Liver (tissue), 9 donors: ENCODE results near the gene SMARCA1. TPM values are rescaled to one million over a fixed set of nuclear protein-coding genes. Genes with fewer than 3 reads are reported as not detected.

Experiments used
- DNase-seq: peaks from one replicate; pipeline ENCODE4 v3.0.0-alpha.2; 2017; ENCODE audit warnings: low spot score
- H3K27ac ChIP-seq, 2 donors: one replicate each; pipeline ENCODE4 v1.7.0; 2013; ENCODE audit warnings: inconsistent platforms in 2 of 2, low read length in 2 of 2, control low read depth in 1 of 2, low read depth in 1 of 2, mild to moderate bottlenecking in 1 of 2
- H3K27me3 ChIP-seq, 4 donors: one replicate each; pipeline versions ENCODE4 v1.6.1 to v1.7.0; 2013; ENCODE audit warnings: low read length in 3 of 4, inconsistent platforms in 1 of 4, mild to moderate bottlenecking in 1 of 4, moderate library complexity in 1 of 4; ENCODE audit not compliant: control insufficient read depth in 4 of 4, insufficient read depth in 4 of 4
- H3K36me3 ChIP-seq, 4 donors: one replicate each; pipeline versions ENCODE4 v1.6.1 to v1.7.0; 2013; ENCODE audit warnings: low read length in 3 of 4, mild to moderate bottlenecking in 3 of 4, low read depth in 1 of 4, moderate library complexity in 1 of 4; ENCODE audit not compliant: control insufficient read depth in 4 of 4, insufficient read depth in 3 of 4
- H3K4me1 ChIP-seq, 4 donors: one replicate each; pipeline versions ENCODE4 v1.6.1 to v1.7.0; 2013; ENCODE audit warnings: low read length in 3 of 4, mild to moderate bottlenecking in 3 of 4, moderate library complexity in 1 of 4; ENCODE audit not compliant: control insufficient read depth in 4 of 4, insufficient read depth in 4 of 4
- H3K4me3 ChIP-seq, 3 donors: one replicate each; pipeline versions ENCODE4 v1.6.1 to v1.7.0; 2013; ENCODE audit warnings: low read length in 3 of 3, control low read depth in 1 of 3, low read depth in 1 of 3, mild to moderate bottlenecking in 1 of 3
- H3K9ac ChIP-seq, 2 donors: one replicate each; pipeline ENCODE4 v1.7.0; 2013; ENCODE audit warnings: low read length in 2 of 2, mild to moderate bottlenecking in 2 of 2, moderate library complexity in 2 of 2, control low read depth in 1 of 2, low read depth in 1 of 2
- H3K9me3 ChIP-seq, 4 donors: one replicate each; pipeline versions ENCODE4 v1.6.1 to v1.7.0; 2013; ENCODE audit warnings: low read length in 3 of 4; ENCODE audit not compliant: control insufficient read depth in 4 of 4
- EGR1 ChIP-seq, 2 donors: IDR thresholded peaks; 2 replicates each; pipeline ENCODE4 v1.6.1; 2016 to 2018; ENCODE audit warnings: antibody characterized with exemption in 2 of 2, low read depth in 2 of 2
- FOXA1 ChIP-seq: IDR thresholded peaks from 2 replicates; pipeline ENCODE4 v1.6.1; 2016; ENCODE audit warnings: antibody characterized with exemption
- FOXA2 ChIP-seq: IDR thresholded peaks from 2 replicates; pipeline ENCODE4 v1.6.1; 2016; ENCODE audit warnings: antibody characterized with exemption
- GABPA ChIP-seq, 2 donors: IDR thresholded peaks in 1 of 2; conservative IDR thresholded peaks in 1 of 2; 2 replicates each; pipeline ENCODE4 v1.6.1; 2016; ENCODE audit warnings: antibody characterized with exemption in 2 of 2, mild to moderate bottlenecking in 1 of 2, moderate library complexity in 1 of 2
- HNF4A ChIP-seq, 2 donors: conservative IDR thresholded peaks; 2 replicates each; pipeline ENCODE4 v1.6.1; 2016; ENCODE audit warnings: antibody characterized with exemption in 2 of 2, mild to moderate bottlenecking in 2 of 2
- NR2F2 ChIP-seq: IDR thresholded peaks from 2 replicates; pipeline ENCODE4 v1.6.1; 2016; ENCODE audit warnings: antibody characterized with exemption
- RAD21 ChIP-seq, 2 donors: IDR thresholded peaks; 2 replicates each; pipeline ENCODE4 v1.6.1; 2016; ENCODE audit warnings: antibody characterized with exemption in 2 of 2, mild to moderate bottlenecking in 2 of 2
- RXRA ChIP-seq, 2 donors: IDR thresholded peaks; 2 replicates each; pipeline ENCODE4 v1.6.1; 2017 to 2018; ENCODE audit warnings: antibody characterized with exemption in 2 of 2, mild to moderate bottlenecking in 1 of 2
- SP1 ChIP-seq: IDR thresholded peaks from 2 replicates; pipeline ENCODE4 v1.6.1; 2018; ENCODE audit warnings: antibody characterized with exemption, mild to moderate bottlenecking
- TAF1 ChIP-seq: conservative IDR thresholded peaks from 2 replicates; pipeline ENCODE4 v1.6.1; 2016; ENCODE audit warnings: antibody characterized with exemption, mild to moderate bottlenecking
- YY1 ChIP-seq: IDR thresholded peaks from 2 replicates; pipeline ENCODE4 v1.6.1; 2016; ENCODE audit warnings: antibody characterized with exemption, mild to moderate bottlenecking
- WGBS: extraction: QIAGEN DNeasy Blood & Tissue Kit; methylation state at CpG from one replicate; pipeline ENCODE4 v1.1.7; 2013; 5-methylcytosine and 5-hydroxymethylcytosine counted together
- polyA plus RNA-seq, 2 donors: library from polyadenylated mRNA; stranded (reverse) in 1 of 2; unstranded in 1 of 2; fragments of 200-250 nt in 1 of 2; fragments of >200 nt in 1 of 2; fragmentation: Nextera tagmentation in 1 of 2; extraction: Ambion mirVana in 1 of 2; gene quantifications; one replicate each; pipeline versions ENCODE4 v1.2.1 to v1.2.3, GENCODE V29; 2013 to 2015
- total RNA-seq, 2 donors: library from RNA; depleted of rRNA; stranded (reverse); fragments of >200 nt; gene quantifications; one replicate each; pipeline ENCODE4 v1.2.3, GENCODE V29; 2014
- TF ChIP-seq, protein P1 (sequence below): fragments of 150-350 bp; IDR thresholded peaks from 2 replicates; pipeline ENCODE4 v1.5.1; 2017; ENCODE audit warnings: improper control_type of control experiment, low read depth, low read length; ENCODE audit not compliant: missing input control
- TF ChIP-seq, protein P2 (sequence below): IDR thresholded peaks from 2 replicates; pipeline ENCODE4 v1.6.1; 2016; ENCODE audit warnings: antibody characterized with exemption
- TF ChIP-seq, protein P3 (sequence below): IDR thresholded peaks from 2 replicates; pipeline ENCODE4 v1.6.1; 2016; ENCODE audit warnings: antibody characterized with exemption
- TF ChIP-seq, protein P4 (sequence below): IDR thresholded peaks from 2 replicates; pipeline ENCODE4 v1.6.1; 2016; ENCODE audit warnings: antibody characterized with exemption, mild to moderate bottlenecking
- TF ChIP-seq, protein P5 (sequence below): IDR thresholded peaks from 2 replicates; pipeline ENCODE4 v1.6.1; 2016; ENCODE audit warnings: antibody characterized with exemption
- donor health status: healthy.
- donor health status: healthy.
- donor health status: healthy.
- donor health status: healthy.
- donor health status: healthy.

Gene SMARCA1
- total and polyA plus RNA-seq, 4 donors: 14.7 to 44.2 (median 23.9) TPM

DNA sequence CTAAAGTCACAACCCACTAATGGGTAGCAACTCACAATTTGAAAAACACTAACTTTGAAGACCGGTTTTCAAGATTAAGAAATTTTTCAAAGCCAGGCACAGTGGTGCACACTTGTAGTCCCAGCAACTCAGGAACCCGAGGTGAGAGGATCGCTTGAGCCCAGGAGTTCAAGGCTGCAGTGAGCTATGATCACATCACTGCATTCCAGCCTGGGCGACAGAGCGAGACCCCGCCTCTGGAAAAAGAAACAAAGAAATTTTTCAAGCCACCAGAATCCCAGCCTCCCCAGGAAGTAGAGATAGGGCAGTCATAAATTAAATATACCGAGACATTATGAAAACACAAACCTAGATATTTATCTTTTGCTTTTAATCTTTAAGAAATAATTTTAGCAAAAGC lies 13.0 kb downstream of the SMARCA1 start:
- no peak overlapping the region for H3K27ac ChIP-seq
- no peak overlapping the region for H3K9ac ChIP-seq
- H3K27me3 ChIP-seq: no peaks in the 10 kb centered on the region
- TF ChIP-seq FOXA1 (no peak), EGR1 (IDR thresholded peaks at IDR 0.05; ENCODE audit: low read depth in 2 of 2) (no peak), SP1 (no peak), RAD21 (IDR thresholded peaks at IDR 0.05) (no peak)
- TF ChIP-seq, protein P1, sequence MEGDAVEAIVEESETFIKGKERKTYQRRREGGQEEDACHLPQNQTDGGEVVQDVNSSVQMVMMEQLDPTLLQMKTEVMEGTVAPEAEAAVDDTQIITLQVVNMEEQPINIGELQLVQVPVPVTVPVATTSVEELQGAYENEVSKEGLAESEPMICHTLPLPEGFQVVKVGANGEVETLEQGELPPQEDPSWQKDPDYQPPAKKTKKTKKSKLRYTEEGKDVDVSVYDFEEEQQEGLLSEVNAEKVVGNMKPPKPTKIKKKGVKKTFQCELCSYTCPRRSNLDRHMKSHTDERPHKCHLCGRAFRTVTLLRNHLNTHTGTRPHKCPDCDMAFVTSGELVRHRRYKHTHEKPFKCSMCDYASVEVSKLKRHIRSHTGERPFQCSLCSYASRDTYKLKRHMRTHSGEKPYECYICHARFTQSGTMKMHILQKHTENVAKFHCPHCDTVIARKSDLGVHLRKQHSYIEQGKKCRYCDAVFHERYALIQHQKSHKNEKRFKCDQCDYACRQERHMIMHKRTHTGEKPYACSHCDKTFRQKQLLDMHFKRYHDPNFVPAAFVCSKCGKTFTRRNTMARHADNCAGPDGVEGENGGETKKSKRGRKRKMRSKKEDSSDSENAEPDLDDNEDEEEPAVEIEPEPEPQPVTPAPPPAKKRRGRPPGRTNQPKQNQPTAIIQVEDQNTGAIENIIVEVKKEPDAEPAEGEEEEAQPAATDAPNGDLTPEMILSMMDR: no peak
- TF ChIP-seq, protein P2, sequence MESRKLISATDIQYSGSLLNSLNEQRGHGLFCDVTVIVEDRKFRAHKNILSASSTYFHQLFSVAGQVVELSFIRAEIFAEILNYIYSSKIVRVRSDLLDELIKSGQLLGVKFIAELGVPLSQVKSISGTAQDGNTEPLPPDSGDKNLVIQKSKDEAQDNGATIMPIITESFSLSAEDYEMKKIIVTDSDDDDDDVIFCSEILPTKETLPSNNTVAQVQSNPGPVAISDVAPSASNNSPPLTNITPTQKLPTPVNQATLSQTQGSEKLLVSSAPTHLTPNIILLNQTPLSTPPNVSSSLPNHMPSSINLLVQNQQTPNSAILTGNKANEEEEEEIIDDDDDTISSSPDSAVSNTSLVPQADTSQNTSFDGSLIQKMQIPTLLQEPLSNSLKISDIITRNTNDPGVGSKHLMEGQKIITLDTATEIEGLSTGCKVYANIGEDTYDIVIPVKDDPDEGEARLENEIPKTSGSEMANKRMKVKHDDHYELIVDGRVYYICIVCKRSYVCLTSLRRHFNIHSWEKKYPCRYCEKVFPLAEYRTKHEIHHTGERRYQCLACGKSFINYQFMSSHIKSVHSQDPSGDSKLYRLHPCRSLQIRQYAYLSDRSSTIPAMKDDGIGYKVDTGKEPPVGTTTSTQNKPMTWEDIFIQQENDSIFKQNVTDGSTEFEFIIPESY: no peak
- TF ChIP-seq, protein P3, sequence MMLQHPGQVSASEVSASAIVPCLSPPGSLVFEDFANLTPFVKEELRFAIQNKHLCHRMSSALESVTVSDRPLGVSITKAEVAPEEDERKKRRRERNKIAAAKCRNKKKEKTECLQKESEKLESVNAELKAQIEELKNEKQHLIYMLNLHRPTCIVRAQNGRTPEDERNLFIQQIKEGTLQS: no peak
- no peaks in the 10 kb centered on the region for H3K9me3 ChIP-seq
- H3K4me3 ChIP-seq: no peak overlapping the region
- peaks cover 0 to 5% (median 0%) of the 10 kb centered on the region in 4 donors for H3K4me1 ChIP-seq
- 86% methylated on average over 7 of the region's 7 CpGs for WGBS
- H3K36me3 ChIP-seq: peaks cover 0 to 10% (median 6%) of the 10 kb centered on the region in 4 donors
- DNase-seq: no peak

DNA sequence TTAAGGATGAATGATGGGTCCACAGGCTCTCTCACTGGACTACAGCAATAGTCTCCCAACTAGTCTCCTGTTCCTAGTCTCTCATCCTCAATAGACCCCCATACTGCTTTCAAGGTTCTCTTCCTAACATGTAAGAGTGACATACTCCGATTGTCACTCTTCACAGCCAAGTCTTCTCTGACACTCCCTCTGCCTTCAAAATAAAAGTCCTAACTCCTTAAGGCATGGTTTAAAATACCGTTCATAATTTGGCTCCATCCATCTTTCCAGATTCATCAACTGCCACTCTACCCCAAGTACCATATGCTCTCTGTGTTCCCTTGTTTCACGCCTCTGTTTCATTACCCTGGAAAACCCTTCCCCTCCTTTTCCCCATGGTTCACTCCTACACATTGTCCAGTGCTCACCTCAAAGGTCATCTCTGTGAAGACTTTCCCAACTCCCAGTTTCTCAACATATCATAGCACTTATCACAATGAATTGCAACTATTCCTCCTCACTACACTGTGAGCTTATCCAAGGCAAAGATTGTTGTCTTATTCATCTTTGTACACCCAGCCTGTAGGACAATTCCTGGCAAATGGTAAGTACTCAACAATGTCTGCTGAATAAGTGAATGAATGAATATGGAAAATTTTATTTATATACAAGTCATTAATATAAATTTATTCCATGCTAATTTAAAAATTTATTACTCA lies 26.0 kb downstream of the SMARCA1 start:
- TF ChIP-seq FOXA1 (no peak), GABPA (IDR thresholded peaks at IDR 0.05 in 1 of 2, conservative IDR thresholded peaks at IDR 0.05 in 1 of 2) (no peak)
- Histone ChIP-seq H3K36me3 (peaks cover 2 to 49% (median 27%) of the 10 kb centered on the region in 4 donors), H3K9ac (no peak overlapping the region), H3K9me3 (no peaks in the 10 kb centered on the region), H3K27ac (no peak overlapping the region), H3K27me3 (no peaks in the 10 kb centered on the region), H3K4me3 (no peak overlapping the region), H3K4me1 (no peaks in the 10 kb centered on the region)
- 91% methylated on average over 3 of the region's 3 CpGs for WGBS
- DNase-seq: no peak

DNA sequence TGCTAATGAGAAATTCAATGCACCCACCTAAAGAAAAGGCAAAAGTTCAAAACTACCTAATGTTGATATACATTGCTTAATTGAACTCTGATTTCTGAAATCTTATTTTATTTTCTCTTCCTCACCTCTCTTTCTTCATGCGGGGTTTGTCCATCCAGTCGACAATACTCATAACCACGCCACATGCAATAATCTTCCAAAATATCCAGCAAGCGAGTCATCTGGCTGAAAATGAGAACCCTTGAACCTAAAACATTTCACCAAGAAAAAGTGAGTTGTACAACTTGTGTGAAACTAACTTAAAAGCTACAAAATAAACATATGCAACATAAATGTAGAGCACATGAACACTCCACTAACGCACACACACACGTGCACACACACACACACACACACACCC lies 26.7 kb downstream of the SMARCA1 start:
- 98% methylated on average over 6 of the region's 6 CpGs for WGBS
- no peaks in the 10 kb centered on the region for H3K4me1 ChIP-seq
- TF ChIP-seq, protein P4, sequence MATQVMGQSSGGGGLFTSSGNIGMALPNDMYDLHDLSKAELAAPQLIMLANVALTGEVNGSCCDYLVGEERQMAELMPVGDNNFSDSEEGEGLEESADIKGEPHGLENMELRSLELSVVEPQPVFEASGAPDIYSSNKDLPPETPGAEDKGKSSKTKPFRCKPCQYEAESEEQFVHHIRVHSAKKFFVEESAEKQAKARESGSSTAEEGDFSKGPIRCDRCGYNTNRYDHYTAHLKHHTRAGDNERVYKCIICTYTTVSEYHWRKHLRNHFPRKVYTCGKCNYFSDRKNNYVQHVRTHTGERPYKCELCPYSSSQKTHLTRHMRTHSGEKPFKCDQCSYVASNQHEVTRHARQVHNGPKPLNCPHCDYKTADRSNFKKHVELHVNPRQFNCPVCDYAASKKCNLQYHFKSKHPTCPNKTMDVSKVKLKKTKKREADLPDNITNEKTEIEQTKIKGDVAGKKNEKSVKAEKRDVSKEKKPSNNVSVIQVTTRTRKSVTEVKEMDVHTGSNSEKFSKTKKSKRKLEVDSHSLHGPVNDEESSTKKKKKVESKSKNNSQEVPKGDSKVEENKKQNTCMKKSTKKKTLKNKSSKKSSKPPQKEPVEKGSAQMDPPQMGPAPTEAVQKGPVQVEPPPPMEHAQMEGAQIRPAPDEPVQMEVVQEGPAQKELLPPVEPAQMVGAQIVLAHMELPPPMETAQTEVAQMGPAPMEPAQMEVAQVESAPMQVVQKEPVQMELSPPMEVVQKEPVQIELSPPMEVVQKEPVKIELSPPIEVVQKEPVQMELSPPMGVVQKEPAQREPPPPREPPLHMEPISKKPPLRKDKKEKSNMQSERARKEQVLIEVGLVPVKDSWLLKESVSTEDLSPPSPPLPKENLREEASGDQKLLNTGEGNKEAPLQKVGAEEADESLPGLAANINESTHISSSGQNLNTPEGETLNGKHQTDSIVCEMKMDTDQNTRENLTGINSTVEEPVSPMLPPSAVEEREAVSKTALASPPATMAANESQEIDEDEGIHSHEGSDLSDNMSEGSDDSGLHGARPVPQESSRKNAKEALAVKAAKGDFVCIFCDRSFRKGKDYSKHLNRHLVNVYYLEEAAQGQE: no peak
- TF ChIP-seq FOXA2 (no peak), RAD21 (IDR thresholded peaks at IDR 0.05) (no peak), FOXA1 (no peak), RXRA (IDR thresholded peaks at IDR 0.05) (no peak), TAF1 (no peak), YY1 (no peak), GABPA (IDR thresholded peaks at IDR 0.05 in 1 of 2, conservative IDR thresholded peaks at IDR 0.05 in 1 of 2) (no peak), EGR1 (IDR thresholded peaks at IDR 0.05; ENCODE audit: low read depth in 2 of 2) (no peak), HNF4A (conservative IDR thresholded peaks at IDR 0.05) (no peak), NR2F2 (no peak), SP1 (no peak)
- TF ChIP-seq, protein P1: no peak
- TF ChIP-seq, protein P3: no peak
- TF ChIP-seq, protein P5, sequence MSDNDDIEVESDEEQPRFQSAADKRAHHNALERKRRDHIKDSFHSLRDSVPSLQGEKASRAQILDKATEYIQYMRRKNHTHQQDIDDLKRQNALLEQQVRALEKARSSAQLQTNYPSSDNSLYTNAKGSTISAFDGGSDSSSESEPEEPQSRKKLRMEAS: no peak
- H3K36me3 ChIP-seq: peaks cover 2 to 44% (median 26%) of the 10 kb centered on the region in 4 donors
- H3K9ac ChIP-seq: no peak overlapping the region
- H3K27ac ChIP-seq: no peak overlapping the region
- no peak for DNase-seq
- no peaks in the 10 kb centered on the region for H3K27me3 ChIP-seq
- no peaks in the 10 kb centered on the region for H3K9me3 ChIP-seq
- H3K4me3 ChIP-seq: no peak overlapping the region
